DMS53 treated with DMSO at 0.1 percent for 48 hours (cell line): ENCODE data around the gene EIF3L.
"Not testable (repeated sequence)": the region's sequence is repeated elsewhere in the genome, so short reads cannot be mapped to it uniquely, and the experiment has no call there.

Experiments used
- DNase-seq: peaks from one replicate; lab custom pipeline; 2025; ENCODE audit not compliant: unreplicated experiment; lab: John Stamatoyannopoulos, UW

EIF3L gene

DNA sequence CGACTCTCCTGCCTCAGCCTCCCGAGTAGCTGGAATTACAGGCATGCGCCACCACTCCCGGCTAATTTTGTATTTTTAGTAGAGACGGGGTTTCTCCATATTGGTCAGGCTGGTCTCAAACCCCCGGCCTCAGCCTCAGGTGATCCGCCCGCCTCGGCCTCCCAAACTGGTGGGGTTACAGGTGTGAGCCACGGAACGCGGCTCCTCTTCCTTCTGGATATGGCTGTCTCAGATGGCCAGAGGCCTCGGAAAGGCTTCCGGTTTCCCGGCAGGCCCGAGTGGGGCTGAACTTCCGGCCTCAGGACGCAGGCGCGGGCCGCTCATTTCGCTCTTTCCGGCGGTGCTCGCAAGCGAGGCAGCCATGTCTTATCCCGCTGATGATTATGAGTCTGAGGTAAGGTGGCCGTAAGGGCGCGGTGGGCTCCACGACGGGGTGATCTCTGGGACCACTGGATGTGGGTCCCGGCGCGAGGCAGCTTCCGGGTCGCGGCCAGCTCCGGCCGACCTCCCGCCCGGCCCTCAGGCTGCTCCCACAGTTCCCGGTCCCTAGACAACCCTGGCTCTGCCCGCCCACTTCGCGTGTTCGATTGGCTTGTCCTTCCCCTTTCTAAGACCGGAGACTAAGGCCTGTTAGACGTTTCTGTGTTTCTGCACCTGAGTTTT lies at the start of gene EIF3L:
Gene EIF3L, plus strand, starts transcription at position 331 of the 663 bp plus-strand sequence. Its CDS starts 31 bp downstream, at position 362.
- peak; percentile 46 for DNase-seq

DNA sequence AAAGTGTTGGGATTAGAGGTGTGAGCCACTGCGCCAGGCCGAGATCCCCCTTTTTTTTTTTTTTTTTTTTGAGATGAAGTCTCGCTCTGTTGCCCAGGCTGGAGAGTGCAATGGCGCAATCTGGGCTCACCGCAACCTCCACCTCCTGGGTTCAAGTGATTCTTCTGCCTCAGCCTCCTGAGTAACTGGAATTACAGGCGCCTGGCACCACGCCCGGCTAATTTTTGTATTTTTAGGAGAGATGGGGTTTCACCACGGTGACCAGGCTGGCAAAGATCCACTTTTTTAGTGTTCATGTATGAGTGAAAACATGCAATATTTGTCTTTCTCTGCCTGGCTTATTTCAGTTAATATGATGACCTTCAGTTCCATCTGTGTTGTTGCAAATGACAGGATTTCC lies 49.2 kb upstream of the EIF3L start:
- not testable (repeated sequence) for DNase-seq

DNA sequence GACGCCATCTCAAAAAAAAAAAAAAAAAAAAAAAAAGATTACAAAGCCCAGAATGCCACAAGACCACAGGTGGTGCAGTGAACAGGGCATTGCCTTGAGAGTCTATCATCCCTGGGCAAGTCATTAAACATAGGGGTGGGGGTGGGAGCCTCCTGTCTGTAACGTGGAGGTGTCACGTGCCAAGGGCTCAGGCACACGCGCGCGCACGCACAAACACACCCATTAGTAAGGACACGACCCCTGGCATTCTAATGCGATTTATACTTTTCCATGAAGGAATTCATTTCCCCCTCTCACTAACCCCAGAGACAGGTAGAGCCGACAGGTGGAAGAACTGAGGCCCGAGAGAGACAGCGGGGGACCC lies 47.3 kb upstream of the EIF3L start:
- DNase-seq: no peak

DNA sequence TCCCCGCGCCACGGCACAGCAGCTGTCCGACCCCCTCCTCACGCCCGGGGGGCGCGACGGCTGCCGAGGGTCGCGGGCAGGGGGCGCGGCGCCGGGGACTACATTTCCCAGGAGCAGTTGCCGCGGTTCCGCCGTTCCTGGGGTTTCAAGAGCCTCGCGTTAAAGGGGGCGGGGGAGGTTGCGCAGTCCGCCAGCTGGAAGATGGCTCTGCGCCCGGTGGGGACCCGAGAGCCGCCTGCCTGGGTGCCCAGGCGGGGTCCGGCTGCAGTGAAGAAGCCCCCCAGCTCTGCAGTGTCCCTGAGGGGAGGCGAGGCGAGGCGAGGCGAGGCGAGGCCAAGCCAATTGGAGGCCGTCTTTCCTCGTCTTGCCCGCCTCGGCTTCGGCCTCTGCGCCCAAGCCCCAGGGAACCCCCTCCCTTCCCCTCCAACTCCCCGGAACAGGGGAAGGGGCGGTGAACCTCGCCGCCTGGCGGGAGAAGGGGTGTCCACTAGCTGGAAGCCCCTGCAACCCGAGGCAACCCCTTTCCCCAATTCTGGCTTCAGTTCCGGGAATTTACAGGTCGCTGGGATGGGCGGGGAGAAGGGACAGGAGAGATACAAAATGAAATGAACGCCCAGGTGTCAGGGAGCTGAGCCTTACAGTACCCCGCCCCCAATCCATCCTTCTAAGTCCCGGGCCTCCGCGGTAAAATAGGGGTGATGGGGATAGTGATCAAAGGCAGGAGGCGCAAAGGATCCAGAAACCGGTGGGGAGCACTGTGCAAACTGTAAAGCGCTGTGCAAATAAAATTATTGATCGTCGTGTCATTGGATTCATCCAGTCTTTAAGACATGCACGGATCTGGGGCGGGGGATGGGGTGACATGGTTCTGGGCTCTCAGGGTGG lies 46.7 kb upstream of the EIF3L start:
- DNase-seq: peak; percentile 20

DNA sequence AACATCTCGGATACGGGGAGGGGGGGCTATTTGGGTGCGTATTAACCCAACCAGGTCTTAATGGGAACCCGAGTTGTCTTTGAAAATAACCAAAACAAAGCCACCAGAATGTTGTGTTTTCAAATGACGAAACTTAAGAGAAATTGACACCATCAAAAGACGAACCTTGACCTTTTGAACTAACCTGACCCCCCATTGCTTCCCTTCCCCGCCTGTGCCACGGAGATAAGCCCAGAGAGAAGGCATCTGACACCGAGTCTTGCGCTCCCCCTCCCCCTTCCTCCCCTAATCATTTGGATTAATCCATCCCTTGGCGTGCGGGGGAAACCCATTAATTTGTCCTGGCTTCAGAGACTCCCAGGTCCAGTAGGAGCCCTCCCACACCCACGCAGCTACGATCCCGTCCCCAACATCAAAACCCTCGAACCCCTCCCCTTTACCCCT lies 46.0 kb upstream of the EIF3L start:
- no peak for DNase-seq

DNA sequence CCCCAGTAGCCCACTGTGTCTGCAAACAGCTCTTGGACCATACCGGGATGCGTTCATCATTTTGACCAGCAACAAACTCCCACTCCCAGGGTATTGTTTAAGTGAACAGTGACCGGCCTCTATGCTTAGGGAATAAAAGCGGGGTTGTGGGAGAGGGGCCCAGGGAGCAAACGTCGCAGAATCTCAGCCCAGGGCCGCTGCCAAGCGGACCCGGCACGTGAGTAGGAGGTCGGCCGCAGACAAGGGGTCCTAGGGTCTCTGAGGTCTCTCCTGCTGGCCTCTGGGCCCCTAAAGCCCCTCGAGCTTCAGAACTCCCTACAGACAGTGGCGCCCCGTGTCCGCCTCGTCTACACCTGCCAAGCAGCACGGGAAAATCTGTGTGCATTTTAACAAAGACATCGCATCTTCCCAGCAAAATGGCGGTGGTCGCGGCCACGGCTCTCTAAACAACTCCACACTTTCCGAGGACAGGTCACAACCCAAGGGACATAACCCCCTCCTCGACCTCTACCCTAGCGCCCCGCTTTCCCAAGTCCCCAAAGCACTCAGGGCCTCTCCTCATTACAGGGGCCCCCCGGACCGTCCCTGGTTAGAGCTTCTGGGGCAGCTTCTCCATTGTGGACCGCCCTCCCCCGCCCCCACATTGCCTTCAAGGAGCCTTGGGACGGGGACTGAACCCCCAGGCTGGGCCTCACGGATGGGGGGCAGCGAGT lies 45.4 kb upstream of the EIF3L start:
- no peak for DNase-seq

DNA sequence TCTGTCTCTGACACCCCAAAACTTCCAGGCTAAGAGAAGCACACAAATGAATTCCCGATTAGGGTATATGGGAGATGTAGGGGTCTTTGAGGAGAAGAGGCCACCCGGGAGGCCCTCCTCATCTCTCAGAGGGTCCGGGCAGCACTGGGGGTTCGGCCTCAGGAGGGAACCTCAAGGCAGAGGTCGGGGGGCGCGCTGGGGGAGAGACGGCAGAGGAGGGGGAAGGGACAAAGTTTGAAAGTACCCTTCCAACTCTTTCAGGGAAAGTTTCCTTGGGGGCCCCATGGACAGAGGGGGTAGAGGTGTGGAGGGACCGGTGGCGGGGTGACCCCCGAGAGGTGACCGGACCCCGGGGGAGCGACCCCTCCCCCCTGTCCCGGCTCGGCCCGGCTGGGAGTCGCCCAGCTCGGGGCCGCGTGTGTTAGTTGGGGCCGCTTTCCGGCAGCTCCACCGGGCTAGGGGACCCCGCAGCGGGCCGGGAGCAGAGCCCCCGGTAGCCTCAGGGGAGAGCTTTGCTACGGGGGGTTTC lies 44.8 kb upstream of the EIF3L start:
- no peak for DNase-seq

DNA sequence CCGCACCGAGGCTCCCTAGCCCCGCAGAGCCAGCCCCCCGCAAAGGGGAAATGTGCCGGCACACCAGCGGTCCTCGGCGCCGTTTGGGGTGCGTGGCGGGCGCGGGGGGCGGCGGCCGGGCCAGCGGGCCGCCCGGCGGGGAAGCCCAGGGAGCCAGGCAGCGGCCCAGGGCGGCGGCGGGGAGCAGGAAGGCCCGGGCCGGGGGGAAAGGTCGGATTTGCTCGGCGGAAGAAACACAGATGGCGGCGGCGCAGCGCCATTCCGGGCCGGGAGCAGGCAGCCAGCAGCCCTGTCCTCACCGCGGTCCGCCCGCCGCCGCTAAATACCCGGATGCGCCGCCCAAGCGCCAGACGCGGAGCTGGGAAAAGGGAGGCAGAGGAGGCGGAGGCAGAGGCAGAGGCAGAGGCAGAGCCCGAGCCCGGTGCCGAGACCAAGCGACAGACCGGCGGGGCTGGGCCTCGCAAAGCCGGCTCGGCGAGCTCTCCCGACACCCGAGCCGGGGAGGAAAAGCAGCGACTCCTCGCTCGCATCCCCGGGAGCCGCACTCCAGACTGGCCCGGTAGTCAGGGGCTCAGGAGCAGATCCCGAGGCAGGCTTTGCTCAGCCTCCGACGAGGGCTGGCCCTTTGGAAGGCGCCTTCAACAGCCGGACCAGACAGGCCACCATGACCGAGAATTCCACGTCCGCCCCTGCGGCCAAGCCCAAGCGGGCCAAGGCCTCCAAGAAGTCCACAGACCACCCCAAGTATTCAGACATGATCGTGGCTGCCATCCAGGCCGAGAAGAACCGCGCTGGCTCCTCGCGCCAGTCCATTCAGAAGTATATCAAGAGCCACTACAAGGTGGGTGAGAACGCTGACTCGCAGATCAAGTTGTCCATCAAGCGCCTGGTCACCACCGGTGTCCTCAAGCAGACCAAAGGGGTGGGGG lies 44.1 kb upstream of the EIF3L start:
- DNase-seq: no peak

DNA sequence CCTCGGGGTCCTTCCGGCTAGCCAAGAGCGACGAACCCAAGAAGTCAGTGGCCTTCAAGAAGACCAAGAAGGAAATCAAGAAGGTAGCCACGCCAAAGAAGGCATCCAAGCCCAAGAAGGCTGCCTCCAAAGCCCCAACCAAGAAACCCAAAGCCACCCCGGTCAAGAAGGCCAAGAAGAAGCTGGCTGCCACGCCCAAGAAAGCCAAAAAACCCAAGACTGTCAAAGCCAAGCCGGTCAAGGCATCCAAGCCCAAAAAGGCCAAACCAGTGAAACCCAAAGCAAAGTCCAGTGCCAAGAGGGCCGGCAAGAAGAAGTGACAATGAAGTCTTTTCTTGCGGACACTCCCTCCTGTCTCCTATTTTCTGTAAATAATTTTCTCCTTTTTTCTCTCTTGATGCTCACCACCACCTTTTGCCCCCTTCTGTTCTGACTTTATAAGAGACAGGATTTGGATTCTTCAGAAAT lies 43.4 kb upstream of the EIF3L start:
- DNase-seq: no peak

DNA sequence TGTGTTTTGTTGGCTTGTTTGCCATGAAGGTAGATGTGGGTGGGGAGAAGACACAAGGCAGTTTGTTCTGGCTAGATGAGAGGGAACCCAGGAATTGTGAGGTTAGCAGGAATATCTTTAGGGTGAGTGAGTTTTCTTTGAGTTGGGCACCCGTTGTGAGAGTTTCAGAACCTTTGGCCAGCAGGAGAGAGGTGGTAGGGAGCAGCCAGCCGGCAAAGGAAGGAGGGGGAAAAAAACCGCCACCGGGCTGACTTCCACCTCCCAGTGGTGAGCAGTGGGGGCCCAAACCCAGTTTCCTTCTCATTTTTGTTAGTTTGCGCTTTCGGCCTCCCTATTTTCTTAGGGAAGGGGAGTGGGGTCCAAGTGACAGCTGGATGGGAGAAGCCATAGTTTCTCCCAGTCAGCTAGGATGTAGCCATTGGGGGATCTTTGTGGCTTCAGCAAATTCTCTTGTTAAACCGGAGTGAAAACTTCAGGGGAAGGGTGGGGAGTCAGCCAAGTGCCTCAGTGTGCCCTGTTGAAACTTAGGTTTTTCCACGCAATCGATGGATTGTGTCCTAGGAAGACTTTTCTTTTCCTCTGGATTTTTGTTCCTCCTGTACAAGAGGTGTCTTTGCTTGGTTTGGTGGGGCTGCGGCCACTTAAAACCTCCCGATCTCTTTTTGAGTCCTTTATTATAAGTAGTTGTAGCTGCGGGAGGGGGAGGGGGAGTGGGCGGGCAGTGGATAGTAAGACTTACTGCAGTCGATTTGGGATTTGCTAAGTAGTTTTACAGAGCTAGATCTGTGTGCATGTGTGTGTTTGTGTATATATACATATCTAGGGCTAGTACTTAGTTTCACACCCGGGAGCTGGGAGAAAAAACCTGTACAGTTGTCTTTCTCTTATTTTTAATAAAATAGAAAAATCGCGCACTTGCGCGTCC lies 42.5 kb upstream of the EIF3L start:
- no peak for DNase-seq

DNA sequence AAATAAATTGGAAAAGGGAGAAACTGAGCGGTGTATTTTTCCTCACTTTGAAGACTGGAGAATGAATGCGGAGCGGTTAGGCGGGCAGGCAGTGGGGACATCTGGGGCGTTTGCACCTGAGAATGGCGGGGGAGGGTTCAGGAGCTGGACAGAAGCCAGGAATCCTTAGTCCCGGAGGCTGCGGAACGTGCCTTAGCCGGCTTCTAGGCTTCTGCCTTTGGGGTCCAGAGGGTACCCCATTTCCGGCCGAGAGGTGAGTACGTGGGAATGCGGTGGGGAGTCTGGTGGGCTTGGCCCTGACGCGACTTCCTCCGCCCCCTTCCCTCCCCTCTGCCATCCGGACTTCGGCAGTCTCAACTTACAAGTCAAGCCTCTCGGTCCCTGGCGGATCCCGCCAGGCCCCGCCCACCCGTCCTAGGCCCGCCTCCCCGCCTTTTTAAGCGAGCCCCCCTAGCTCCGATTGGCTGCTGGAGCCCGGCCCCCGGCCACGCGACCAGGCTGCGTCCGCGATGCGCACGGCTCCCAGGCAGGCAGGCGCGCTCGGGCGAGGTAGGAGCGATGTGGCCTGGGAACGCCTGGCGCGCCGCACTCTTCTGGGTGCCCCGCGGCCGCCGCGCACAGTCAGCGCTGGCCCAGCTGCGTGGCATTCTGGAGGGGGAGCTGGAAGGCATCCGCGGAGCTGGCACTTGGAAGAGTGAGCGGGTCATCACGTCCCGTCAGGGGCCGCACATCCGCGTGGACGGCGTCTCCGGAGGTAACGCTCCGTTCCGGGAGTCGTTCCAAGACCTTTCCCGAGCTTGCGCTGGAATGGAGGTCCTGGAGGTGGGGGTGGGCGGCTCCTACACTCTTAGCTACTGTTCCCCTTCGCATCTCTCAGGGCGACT lies 41.6 kb upstream of the EIF3L start, which contains the start of gene GCAT:
Gene GCAT, plus strand, starts transcription at position 525 of the 884 bp plus-strand sequence. Its CDS starts 34 bp downstream, at position 559.
- DNase-seq: peak; percentile 49

DNA sequence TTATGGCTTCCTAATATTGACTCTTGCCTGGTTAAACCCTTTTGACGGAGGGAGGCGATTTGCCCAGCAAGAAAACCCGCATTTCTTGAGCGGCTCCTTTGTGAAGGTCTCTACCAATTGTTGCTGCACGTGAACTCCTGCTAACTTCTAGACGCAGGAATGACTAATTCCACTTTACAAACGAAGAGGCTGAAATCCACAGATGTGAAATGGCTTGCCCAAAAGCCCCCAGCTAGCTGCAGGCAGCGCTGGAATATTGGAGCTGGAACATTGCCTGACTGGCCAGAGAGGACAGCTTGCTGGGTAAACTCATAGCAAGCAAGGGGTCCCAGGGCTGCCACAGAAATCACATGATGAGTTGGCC lies 40.9 kb upstream of the EIF3L start:
- no peak for DNase-seq

DNA sequence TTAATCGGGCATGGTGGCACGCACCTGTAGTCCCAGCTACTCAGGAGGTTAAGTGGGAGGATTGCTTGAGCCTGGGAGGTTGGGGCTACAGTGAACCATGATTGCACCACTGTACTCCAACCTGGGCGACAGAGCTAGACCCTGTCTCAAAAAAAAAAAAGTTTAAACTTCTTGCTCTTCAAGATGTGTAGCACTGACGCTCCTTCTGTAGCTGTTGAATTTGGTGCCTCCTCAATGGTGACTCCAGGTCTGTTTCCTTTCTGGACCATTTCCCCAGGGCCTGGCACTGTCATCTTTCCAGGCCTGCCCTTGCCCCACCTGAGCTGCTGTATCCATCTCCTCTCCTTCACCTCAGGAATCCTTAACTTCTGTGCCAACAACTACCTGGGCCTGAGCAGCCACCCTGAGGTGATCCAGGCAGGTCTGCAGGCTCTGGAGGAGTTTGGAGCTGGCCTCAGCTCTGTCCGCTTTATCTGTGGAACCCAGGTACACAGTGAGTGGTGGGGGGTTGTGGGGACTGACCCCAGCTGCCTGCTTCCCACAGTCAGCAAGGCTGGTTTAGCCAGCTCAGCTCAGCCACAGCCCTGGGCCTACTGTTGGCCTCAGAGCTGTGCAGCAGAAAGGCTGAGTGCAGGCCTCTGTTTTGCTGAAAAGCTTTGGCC lies 39.4 kb upstream of the EIF3L start:
- DNase-seq: no peak

DNA sequence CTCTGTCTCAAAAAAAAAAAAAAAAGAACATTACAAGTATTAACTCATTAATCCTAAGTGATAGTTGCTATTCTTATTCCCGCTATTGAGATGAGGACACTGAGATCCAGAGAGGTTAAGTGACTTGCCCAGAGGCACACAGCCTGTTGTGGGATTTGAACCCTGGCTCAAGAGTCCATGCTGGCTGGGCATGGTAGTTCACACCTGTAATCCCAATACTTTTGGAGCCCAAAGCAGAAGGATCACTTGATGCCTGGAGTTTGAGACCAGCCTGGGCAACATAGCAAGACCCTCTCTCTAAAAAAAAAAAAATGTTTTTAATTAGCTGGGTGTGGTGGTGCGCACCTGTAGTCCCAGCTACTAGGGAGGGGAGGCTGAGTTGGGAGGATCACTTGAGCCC lies 37.4 kb upstream of the EIF3L start:
- DNase-seq: no peak

DNA sequence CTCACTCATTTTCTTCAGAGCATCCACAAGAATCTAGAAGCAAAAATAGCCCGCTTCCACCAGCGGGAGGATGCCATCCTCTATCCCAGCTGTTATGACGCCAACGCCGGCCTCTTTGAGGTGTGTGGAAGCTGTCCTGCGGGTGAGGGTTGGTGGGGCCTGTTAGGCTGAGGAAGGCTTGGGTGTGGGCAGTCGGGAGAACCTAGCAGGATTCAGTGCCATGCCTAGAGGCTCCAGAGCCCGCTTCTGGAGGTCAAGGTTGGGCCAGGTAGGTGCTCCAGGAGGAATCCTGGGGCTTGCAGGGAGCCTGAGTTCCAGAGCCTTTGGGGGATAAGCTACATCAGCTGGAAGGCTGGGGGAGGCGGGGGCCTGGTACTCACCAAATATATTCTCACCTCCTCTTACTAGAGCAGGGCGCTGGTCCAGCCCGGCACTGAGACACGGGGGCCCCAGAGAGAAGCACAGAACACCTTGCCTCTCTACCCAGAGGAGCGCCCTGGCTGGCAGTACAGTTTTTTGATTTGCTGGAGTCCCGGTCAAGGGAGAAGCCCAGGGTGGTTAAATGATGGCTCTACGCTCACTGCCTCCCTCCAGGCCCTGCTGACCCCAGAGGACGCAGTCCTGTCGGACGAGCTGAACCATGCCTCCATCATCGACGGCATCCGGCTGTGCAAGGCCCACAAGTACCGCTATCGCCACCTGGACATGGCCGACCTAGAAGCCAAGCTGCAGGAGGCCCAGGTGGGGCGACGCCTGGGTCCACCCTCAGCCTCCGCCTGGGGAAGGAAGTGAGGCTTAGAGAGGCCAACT lies 36.1 kb upstream of the EIF3L start:
- no peak for DNase-seq

DNA sequence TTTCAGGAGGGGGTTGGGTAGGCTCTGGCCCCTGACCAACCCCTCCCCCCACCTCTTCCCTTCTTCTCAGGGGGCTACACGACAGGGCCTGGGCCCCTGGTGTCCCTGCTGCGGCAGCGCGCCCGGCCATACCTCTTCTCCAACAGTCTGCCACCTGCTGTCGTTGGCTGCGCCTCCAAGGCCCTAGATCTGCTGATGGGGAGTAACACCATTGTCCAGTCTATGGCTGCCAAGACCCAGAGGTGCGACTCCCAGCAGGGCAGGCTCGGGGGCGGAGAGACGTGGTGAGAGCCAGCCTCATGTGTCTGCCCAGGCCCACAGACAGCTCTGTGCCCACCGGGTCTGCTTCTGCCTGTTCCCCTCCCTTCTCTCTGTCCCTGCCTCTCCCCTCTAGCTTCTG lies 33.6 kb upstream of the EIF3L start:
- DNase-seq: no peak
